ENCODE data around the gene VWA2.

Gene VWA2

GRCh38 chr10:114271075-114271778 is 32.2 kb downstream of the VWA2 start:
- in situ Hi-C loops (cut with MboI; ENCODE audit: low sequenced_read_pairs, unreplicated experiment), result no loop called here
- no peak for TF ChIP-seq CTCF (IDR thresholded peaks at IDR 0.05; ENCODE audit: borderline replicate concordance, control extremely low read depth, extremely low read depth, insufficient read depth, missing control alignments)
- DNase-seq (ENCODE audit: low spot score), result no peak

DNA sequence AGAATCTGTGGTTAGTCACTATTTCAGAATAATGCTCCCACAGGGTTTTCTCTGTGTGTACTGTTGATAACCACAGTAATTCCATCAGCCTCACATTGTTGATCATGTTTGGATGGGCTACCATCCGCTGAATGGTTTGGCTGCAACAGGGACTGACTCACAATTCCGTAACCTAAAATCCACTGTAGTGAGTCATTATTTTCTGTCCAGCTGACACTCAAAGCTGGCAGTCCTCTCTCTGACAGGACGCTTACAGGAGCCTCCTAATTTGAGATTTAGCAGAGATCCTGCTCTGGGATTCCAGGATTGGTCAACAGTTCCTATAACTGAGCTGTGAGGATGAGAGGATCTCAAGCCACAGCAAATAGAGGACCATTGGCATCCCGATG is 32.7 kb downstream of the VWA2 start:
- TF ChIP-seq CTCF (IDR thresholded peaks at IDR 0.05; ENCODE audit: borderline replicate concordance, control extremely low read depth, extremely low read depth, insufficient read depth, missing control alignments), result no peak
- DNase-seq (ENCODE audit: low spot score), result no peak
- in situ Hi-C loops (cut with MboI; ENCODE audit: low sequenced_read_pairs, unreplicated experiment), result no loop called here

DNA sequence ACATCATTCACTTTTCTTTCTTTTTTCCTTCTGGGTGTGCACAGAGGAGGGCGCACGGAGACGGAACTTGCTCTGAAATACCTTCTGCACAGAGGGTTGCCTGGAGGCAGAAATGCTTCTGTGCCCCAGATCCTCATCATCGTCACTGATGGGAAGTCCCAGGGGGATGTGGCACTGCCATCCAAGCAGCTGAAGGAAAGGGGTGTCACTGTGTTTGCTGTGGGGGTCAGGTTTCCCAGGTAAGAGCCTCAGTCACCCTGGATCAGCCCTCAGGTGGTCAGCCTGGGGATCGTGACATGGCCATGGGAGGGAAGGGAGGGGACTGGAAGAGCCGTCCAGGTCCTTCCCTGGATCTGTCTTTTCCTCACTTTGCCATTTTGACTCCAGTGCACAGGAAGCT is 33.6 kb downstream of the VWA2 start:
- in situ Hi-C loops (cut with MboI; ENCODE audit: low sequenced_read_pairs, unreplicated experiment), result no loop called here

GRCh38 chr10:114273910-114274309 is 34.9 kb downstream of the VWA2 start:
- in situ Hi-C loops (cut with MboI; ENCODE audit: low sequenced_read_pairs, unreplicated experiment), result no loop called here
- no peak for DNase-seq (ENCODE audit: low spot score)
- no peak for TF ChIP-seq CTCF (IDR thresholded peaks at IDR 0.05; ENCODE audit: borderline replicate concordance, control extremely low read depth, extremely low read depth, insufficient read depth, missing control alignments)

More for the DNA sequence above, 33.6 kb downstream of the VWA2 start:
- no peak for TF ChIP-seq CTCF (IDR thresholded peaks at IDR 0.05; ENCODE audit: borderline replicate concordance, control extremely low read depth, extremely low read depth, insufficient read depth, missing control alignments)
- DNase-seq (ENCODE audit: low spot score), result no peak

GRCh38 chr10:114274616-114275453 is 35.8 kb downstream of the VWA2 start:
- in situ Hi-C loops (cut with MboI; ENCODE audit: low sequenced_read_pairs, unreplicated experiment), result loop anchor here (25.0 kb wide), 1 partner anchor 862 kb away; no protein-coding TSS in a partner anchor
- DNase-seq (ENCODE audit: low spot score), result no peak
- TF ChIP-seq CTCF (IDR thresholded peaks at IDR 0.05; ENCODE audit: borderline replicate concordance, control extremely low read depth, extremely low read depth, insufficient read depth, missing control alignments), result no peak

DNA sequence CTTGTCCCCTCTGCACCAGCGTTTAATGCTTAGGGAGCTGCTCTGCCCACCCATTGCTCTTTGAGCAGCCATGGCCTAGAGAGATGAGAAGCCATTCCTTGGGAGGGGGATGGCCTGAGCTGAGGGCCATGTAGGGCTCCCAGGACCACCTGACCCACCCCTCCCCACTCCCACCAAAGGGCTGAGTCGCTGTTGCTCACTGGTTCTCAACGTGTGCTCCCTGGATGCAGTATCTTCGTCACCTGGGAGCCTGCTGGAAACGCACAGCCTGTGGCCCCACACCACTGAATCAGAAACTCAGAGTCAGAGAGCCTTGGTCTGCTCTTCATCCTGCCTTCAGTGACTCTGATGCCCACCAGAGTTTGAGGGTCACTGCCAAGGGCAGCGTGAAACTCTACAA is 37.0 kb downstream of the VWA2 start:
- no peak for DNase-seq (ENCODE audit: low spot score)
- in situ Hi-C loops (cut with MboI; ENCODE audit: low sequenced_read_pairs, unreplicated experiment), result loop anchor here (25.0 kb wide), 1 partner anchor 861 kb away; no protein-coding TSS in a partner anchor
- TF ChIP-seq CTCF (IDR thresholded peaks at IDR 0.05; ENCODE audit: borderline replicate concordance, control extremely low read depth, extremely low read depth, insufficient read depth, missing control alignments), result no peak

Data from GM13976 (cell line).